ENCODE data around the gene GRIA4.

DNA sequence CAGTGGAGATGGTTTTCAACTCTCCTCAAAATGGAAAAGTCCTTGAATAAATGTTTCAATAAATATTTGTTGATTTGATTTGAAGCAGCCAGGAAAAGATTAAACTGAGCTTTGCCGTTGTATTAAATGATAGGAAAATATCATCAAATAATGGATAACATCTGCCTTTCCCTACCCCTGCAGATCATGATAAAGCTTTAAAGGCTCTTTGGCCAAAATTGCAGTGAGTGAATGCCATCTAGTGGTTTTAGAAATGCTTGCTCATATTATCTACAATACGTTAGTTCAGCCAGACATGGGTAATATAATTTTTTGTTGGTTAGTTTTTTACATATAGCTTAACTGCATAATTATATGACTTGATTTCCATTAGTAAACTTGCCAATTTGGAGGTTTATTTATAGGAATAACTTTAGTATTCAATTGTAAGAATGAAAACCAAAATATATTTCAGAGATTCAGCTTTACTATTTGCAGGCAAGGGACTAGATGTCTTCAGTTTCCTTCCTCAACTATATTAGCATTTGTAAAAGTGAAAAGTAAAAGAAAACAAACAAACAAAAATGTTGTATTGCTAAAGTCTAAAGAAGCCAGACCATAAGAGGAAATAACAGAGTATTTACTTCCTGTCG lies 253.0 kb downstream of the GRIA4 start:
- TF ChIP-seq POLR2AphosphoS5 (IDR thresholded peaks at IDR 0.05; ENCODE audit: low read depth, low read length) (no peak), ZNF432 (CRISPR knock-in tag; IDR thresholded peaks at IDR 0.05; ENCODE audit: borderline replicate concordance) (no peak), ZNF549 (CRISPR knock-in tag; IDR thresholded peaks at IDR 0.05) (no peak)
